ENCODE data around the gene HEXD.

Gene HEXD

DNA sequence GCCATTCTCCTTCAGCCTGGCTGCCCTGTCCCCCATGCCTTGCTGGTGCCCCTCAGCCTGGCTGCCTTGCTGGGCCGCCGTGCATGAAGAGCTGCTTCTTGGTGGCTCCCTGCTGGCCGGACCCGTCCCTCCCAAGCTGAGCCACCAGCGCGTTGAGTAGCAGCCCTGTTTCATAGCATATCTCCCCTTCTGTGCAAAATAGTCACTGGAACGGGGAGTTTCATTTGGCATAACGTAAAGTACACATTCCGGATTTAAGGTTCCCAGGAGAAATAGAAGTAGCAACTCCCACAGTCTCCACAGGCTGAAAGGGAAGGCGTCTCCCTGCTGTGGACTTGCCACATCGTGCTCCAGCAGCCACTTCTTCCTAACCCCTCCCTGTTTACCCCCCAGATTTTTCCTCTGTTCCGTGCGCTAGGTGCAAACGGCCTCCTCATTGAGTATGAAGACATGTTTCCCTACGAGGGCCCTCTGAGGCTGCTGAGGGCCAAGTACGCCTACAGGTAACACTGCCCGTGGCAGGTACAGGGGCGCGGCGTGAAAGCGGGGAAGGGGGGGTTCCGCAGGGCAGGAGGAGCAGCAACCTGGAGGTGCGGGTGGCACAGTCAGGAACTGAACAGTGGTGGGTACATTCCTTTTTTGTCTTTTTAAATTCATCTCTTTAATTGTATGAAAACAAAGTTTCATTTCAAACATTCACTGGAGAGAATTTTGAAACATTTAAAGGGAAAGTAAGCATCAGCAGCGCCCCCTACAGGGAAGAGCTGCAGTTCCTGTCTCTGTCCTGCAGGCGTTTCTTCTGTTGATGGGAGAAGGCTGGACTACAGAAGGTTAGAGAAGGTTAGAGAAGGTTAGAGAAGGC is 6.1 kb downstream of the HEXD start:
- Histone ChIP-seq H3K36me3 (no peaks in the 10 kb centered on the region), H3K27ac (no peak overlapping the region), H3K27me3 (no peaks in the 10 kb centered on the region), H3K4me1 (ENCODE audit: control insufficient read depth in 1 of 2, insufficient read depth in 1 of 2, low read depth in 1 of 2, low read length in 1 of 2) (peaks cover 9 to 10% of the 10 kb centered on the region in 2 experiments), H3K4me3 (ENCODE audit: low read depth in 1 of 2, low read length in 1 of 2) (no peak overlapping the region), H3K9me3 (no peaks in the 10 kb centered on the region)
- peak; percentile 72 for TF ChIP-seq CTCF (IDR thresholded peaks at IDR 0.05)

DNA sequence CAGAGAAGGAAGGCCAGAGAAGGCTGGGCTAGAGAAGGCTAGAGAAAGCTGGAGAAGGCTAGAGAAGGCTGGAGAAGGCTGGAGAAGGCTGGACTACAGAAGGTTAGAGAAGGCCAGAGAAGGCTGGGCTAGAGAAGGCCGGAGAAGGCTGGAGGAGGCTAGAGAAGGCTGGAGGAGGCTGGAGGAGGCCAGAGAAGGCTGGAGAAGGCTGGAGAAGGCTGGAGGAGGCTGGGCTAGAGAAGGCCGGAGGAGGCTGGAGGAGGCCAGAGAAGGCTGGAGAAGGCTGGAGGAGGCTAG is 6.7 kb downstream of the HEXD start:
- Histone ChIP-seq H3K36me3 (no peaks in the 10 kb centered on the region), H3K27ac (no peak overlapping the region), H3K4me3 (ENCODE audit: low read depth in 1 of 2, low read length in 1 of 2) (no peak overlapping the region), H3K9me3 (no peaks in the 10 kb centered on the region), H3K27me3 (no peaks in the 10 kb centered on the region), H3K4me1 (ENCODE audit: control insufficient read depth in 1 of 2, insufficient read depth in 1 of 2, low read depth in 1 of 2, low read length in 1 of 2) (peaks cover 3 to 4% of the 10 kb centered on the region in 2 experiments)
- TF ChIP-seq CTCF (IDR thresholded peaks at IDR 0.05) = no peak

GRCh38 chr17:82428546-82428945 is 10.4 kb downstream of the HEXD start:
- TF ChIP-seq CTCF (IDR thresholded peaks at IDR 0.05) = no peak
- no peaks in the 10 kb centered on the region for H3K27me3 ChIP-seq
- no peaks in the 10 kb centered on the region for H3K36me3 ChIP-seq

DNA sequence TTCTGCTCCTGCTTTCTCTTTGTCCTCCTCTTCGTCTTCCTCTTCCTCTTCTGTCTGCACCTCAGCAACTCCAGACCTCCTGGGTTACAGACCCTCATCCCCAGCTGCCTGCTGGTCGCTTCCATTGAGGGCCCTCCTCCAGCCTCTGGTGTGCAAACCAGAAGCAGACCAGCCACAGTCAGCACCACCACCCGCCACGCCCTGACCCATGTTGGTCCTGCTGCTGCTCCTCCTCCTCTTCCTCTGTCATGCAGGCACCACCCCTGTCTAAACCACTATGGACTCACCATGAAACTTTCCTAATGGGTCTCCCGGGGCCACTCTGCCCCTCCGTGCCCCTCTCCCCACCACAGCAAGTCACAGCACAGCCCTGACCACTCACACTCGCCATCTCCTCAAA is 11.7 kb downstream of the HEXD start:
- no peak overlapping the region for H3K4me3 ChIP-seq (ENCODE audit: low read depth in 1 of 2, low read length in 1 of 2)
- peaks cover 5% of the 10 kb centered on the region for H3K36me3 ChIP-seq
- TF ChIP-seq CTCF (IDR thresholded peaks at IDR 0.05) = no peak
- H3K9me3 ChIP-seq = no peaks in the 10 kb centered on the region
- no peaks in the 10 kb centered on the region for H3K4me1 ChIP-seq (ENCODE audit: control insufficient read depth in 1 of 2, insufficient read depth in 1 of 2, low read depth in 1 of 2, low read length in 1 of 2)
- no peak overlapping the region for H3K27ac ChIP-seq
- H3K27me3 ChIP-seq = no peaks in the 10 kb centered on the region

More at GRCh38 chr17:82428546-82428945, 10.4 kb downstream of the HEXD start:
- Histone ChIP-seq H3K4me3 (ENCODE audit: low read depth in 1 of 2, low read length in 1 of 2) (no peak overlapping the region), H3K27ac (no peak overlapping the region), H3K9me3 (no peaks in the 10 kb centered on the region), H3K4me1 (ENCODE audit: control insufficient read depth in 1 of 2, insufficient read depth in 1 of 2, low read depth in 1 of 2, low read length in 1 of 2) (no peaks in the 10 kb centered on the region)

- Histone ChIP-seq H3K9me3 (no peaks in the 10 kb centered on the region), H3K27ac (no peak overlapping the region), H3K4me1 (ENCODE audit: control insufficient read depth in 1 of 2, insufficient read depth in 1 of 2, low read depth in 1 of 2, low read length in 1 of 2) (no peaks in the 10 kb centered on the region), H3K27me3 (no peaks in the 10 kb centered on the region), H3K4me3 (ENCODE audit: low read depth in 1 of 2, low read length in 1 of 2) (no peak overlapping the region), H3K36me3 (peaks cover 26% of the 10 kb centered on the region)
- TF ChIP-seq CTCF (IDR thresholded peaks at IDR 0.05) = no peak
Observed at GRCh38 chr17:82432017-82432416, 13.9 kb downstream of the HEXD start.

All from neutrophil (primary cell).